Measurements from ENCODE around the gene NADSYN1.
"Not testable (repeated sequence)": the region's sequence is repeated elsewhere in the genome, so short reads cannot be mapped to it uniquely, and the experiment has no call there.

NADSYN1 gene

GRCh38 chr11:71504531-71504930 lies 51.5 kb downstream of the NADSYN1 start:
- Mint-ChIP-seq H3K36me3 (ENCODE audit: low read depth) (peaks cover 75% of the 10 kb centered on the region), H3K27ac (no peak overlapping the region), H3K4me1 (ENCODE audit: low read depth) (no peaks in the 10 kb centered on the region)

GRCh38 chr11:71505001-71505400 lies 52.0 kb downstream of the NADSYN1 start:
- intact Hi-C loops (cut with micrococcal nuclease), result no loop called here
- Mint-ChIP-seq H3K4me1 (ENCODE audit: low read depth) (no peaks in the 10 kb centered on the region), H3K36me3 (ENCODE audit: low read depth) (peaks cover 70% of the 10 kb centered on the region), H3K9me3 (peaks cover 37% of the 10 kb centered on the region), H3K27me3 (no peaks in the 10 kb centered on the region), H3K27ac (no peak overlapping the region), H3K4me3 (no peak overlapping the region)

More at GRCh38 chr11:71504531-71504930, 51.5 kb downstream of the NADSYN1 start:
- H3K27me3 Mint-ChIP-seq, result no peaks in the 10 kb centered on the region
- no peak overlapping the region for H3K4me3 Mint-ChIP-seq
- peaks cover 32% of the 10 kb centered on the region for H3K9me3 Mint-ChIP-seq
- intact Hi-C loops (cut with micrococcal nuclease), result no loop called here

- Mint-ChIP-seq H3K4me1 (ENCODE audit: low read depth) (no peaks in the 10 kb centered on the region), H3K27me3 (no peaks in the 10 kb centered on the region), H3K9me3 (peaks cover 45% of the 10 kb centered on the region), H3K36me3 (ENCODE audit: low read depth) (peaks cover 63% of the 10 kb centered on the region), H3K27ac (no peak overlapping the region), H3K4me3 (no peak overlapping the region)
- intact Hi-C loops (cut with micrococcal nuclease), result no loop called here
These were observed 52.8 kb downstream of the NADSYN1 start for GRCh38 chr11:71505781-71506180.

GRCh38 chr11:71507102-71507501 lies 54.1 kb downstream of the NADSYN1 start:
- Mint-ChIP-seq H3K36me3 (ENCODE audit: low read depth) (peaks cover 49% of the 10 kb centered on the region), H3K27ac (no peak overlapping the region), H3K4me1 (ENCODE audit: low read depth) (no peaks in the 10 kb centered on the region), H3K27me3 (no peaks in the 10 kb centered on the region), H3K4me3 (no peak overlapping the region), H3K9me3 (peaks cover 58% of the 10 kb centered on the region)
- intact Hi-C loops (cut with micrococcal nuclease), result no loop called here

- no peak overlapping the region for H3K27ac Mint-ChIP-seq
- H3K27me3 Mint-ChIP-seq, result no peaks in the 10 kb centered on the region
- peaks cover 18% of the 10 kb centered on the region for H3K9me3 Mint-ChIP-seq
- H3K36me3 Mint-ChIP-seq (ENCODE audit: low read depth), result no peaks in the 10 kb centered on the region
- intact Hi-C loops (cut with micrococcal nuclease), result no loop called here
- no peak overlapping the region for H3K4me3 Mint-ChIP-seq
- H3K4me1 Mint-ChIP-seq (ENCODE audit: low read depth), result no peaks in the 10 kb centered on the region
These were observed 65.8 kb downstream of the NADSYN1 start for GRCh38 chr11:71518506-71519471.

GRCh38 chr11:71519546-71519945 lies 66.5 kb downstream of the NADSYN1 start:
- Mint-ChIP-seq H3K36me3 (ENCODE audit: low read depth) (no peaks in the 10 kb centered on the region), H3K27ac (no peak overlapping the region), H3K9me3 (peaks cover 11% of the 10 kb centered on the region), H3K4me1 (ENCODE audit: low read depth) (no peaks in the 10 kb centered on the region), H3K27me3 (no peaks in the 10 kb centered on the region), H3K4me3 (no peak overlapping the region)
- intact Hi-C loops (cut with micrococcal nuclease), result no loop called here

- Mint-ChIP-seq H3K27ac (no peak overlapping the region), H3K4me3 (no peak overlapping the region), H3K4me1 (ENCODE audit: low read depth) (no peaks in the 10 kb centered on the region), H3K9me3 (peaks cover 11% of the 10 kb centered on the region), H3K27me3 (peaks cover 3% of the 10 kb centered on the region), H3K36me3 (ENCODE audit: low read depth) (no peaks in the 10 kb centered on the region)
- intact Hi-C loops (cut with micrococcal nuclease), result no loop called here
These were observed 72.4 kb downstream of the NADSYN1 start for GRCh38 chr11:71525188-71525937.

GRCh38 chr11:71525938-71526495 lies 73.0 kb downstream of the NADSYN1 start:
- intact Hi-C loops (cut with micrococcal nuclease), result no loop called here
- Mint-ChIP-seq H3K27me3 (peaks cover 5% of the 10 kb centered on the region), H3K9me3 (peaks cover 9% of the 10 kb centered on the region), H3K4me1 (ENCODE audit: low read depth) (no peaks in the 10 kb centered on the region), H3K27ac (no peak overlapping the region), H3K4me3 (no peak overlapping the region), H3K36me3 (ENCODE audit: low read depth) (no peaks in the 10 kb centered on the region)

- H3K4me3 Mint-ChIP-seq; intact Hi-C loops (cut with micrococcal nuclease); H3K27me3 Mint-ChIP-seq; H3K9me3 Mint-ChIP-seq; H3K27ac Mint-ChIP-seq; H3K4me1 Mint-ChIP-seq (ENCODE audit: low read depth); H3K36me3 Mint-ChIP-seq (ENCODE audit: low read depth): not testable (repeated sequence)
These were observed 74.0 kb downstream of the NADSYN1 start, which contains the start of gene KRTAP5-7 for GRCh38 chr11:71526796-71527575. TSS of gene KRTAP5-7 (plus strand) at chr11:71527267. CDS start at chr11:71527301, 34 bp downstream.

- Mint-ChIP-seq H3K27ac (no peak overlapping the region), H3K36me3 (ENCODE audit: low read depth) (no peaks in the 10 kb centered on the region), H3K4me1 (ENCODE audit: low read depth) (peaks cover 7% of the 10 kb centered on the region), H3K4me3 (no peak overlapping the region), H3K27me3 (peaks cover 5% of the 10 kb centered on the region), H3K9me3 (no peaks in the 10 kb centered on the region)
- intact Hi-C loops (cut with micrococcal nuclease), result no loop called here
These were observed 74.7 kb downstream of the NADSYN1 start for GRCh38 chr11:71527576-71528210.

GRCh38 chr11:71530602-71531001 lies 77.6 kb downstream of the NADSYN1 start:
- no peak overlapping the region for H3K27ac Mint-ChIP-seq
- intact Hi-C loops (cut with micrococcal nuclease), result no loop called here
- peaks cover 5% of the 10 kb centered on the region for H3K27me3 Mint-ChIP-seq
- no peaks in the 10 kb centered on the region for H3K36me3 Mint-ChIP-seq (ENCODE audit: low read depth)
- H3K4me1 Mint-ChIP-seq (ENCODE audit: low read depth), result peaks cover 7% of the 10 kb centered on the region
- H3K9me3 Mint-ChIP-seq, result no peaks in the 10 kb centered on the region
- H3K4me3 Mint-ChIP-seq, result no peak overlapping the region

GRCh38 chr11:71532036-71532610 lies 79.1 kb downstream of the NADSYN1 start:
- no peak overlapping the region for H3K27ac Mint-ChIP-seq
- no peak overlapping the region for H3K4me3 Mint-ChIP-seq
- no peaks in the 10 kb centered on the region for H3K36me3 Mint-ChIP-seq (ENCODE audit: low read depth)
- peaks cover 5% of the 10 kb centered on the region for H3K27me3 Mint-ChIP-seq
- intact Hi-C loops (cut with micrococcal nuclease), result no loop called here
- peaks cover 7% of the 10 kb centered on the region for H3K4me1 Mint-ChIP-seq (ENCODE audit: low read depth)
- no peaks in the 10 kb centered on the region for H3K9me3 Mint-ChIP-seq

Measured in dendritic cell treated with granulocyte-macrophage colony-stimulating factor and Interleukin-4, amounts not matched to agents 40 ng/mL and 50 ng/mL, for 4 days (primary cell).